ENCODE measurements around the gene LRMDA.

The LRMDA gene

GRCh38 chr10:75648351-75648750 is 216.9 kb downstream of the LRMDA start:
- no peaks in the 10 kb centered on the region for H3K9me3 ChIP-seq
- no peaks in the 10 kb centered on the region for H3K36me3 ChIP-seq
- H3K4me1 ChIP-seq: peaks cover 0 to 17% (median 0%) of the 10 kb centered on the region in 4 donors
- TF ChIP-seq, protein P1, sequence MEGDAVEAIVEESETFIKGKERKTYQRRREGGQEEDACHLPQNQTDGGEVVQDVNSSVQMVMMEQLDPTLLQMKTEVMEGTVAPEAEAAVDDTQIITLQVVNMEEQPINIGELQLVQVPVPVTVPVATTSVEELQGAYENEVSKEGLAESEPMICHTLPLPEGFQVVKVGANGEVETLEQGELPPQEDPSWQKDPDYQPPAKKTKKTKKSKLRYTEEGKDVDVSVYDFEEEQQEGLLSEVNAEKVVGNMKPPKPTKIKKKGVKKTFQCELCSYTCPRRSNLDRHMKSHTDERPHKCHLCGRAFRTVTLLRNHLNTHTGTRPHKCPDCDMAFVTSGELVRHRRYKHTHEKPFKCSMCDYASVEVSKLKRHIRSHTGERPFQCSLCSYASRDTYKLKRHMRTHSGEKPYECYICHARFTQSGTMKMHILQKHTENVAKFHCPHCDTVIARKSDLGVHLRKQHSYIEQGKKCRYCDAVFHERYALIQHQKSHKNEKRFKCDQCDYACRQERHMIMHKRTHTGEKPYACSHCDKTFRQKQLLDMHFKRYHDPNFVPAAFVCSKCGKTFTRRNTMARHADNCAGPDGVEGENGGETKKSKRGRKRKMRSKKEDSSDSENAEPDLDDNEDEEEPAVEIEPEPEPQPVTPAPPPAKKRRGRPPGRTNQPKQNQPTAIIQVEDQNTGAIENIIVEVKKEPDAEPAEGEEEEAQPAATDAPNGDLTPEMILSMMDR (IDR thresholded peaks at IDR 0.05): no peak
- no peaks in the 10 kb centered on the region for H3K27me3 ChIP-seq
- no peak for DNase-seq
- no peak overlapping the region for H3K27ac ChIP-seq
- intact Hi-C loops (cut with DNase I; ENCODE audit: low total_unique reads): no loop called here
- no peak overlapping the region for H3K4me3 ChIP-seq

GRCh38 chr10:75648854-75649253 is 217.4 kb downstream of the LRMDA start:
- Histone ChIP-seq H3K4me3 (no peak overlapping the region), H3K27ac (no peak overlapping the region), H3K9me3 (no peaks in the 10 kb centered on the region), H3K4me1 (peaks cover 0 to 22% (median 0%) of the 10 kb centered on the region in 4 donors), H3K36me3 (no peaks in the 10 kb centered on the region), H3K27me3 (no peaks in the 10 kb centered on the region)
- no peak for DNase-seq
- intact Hi-C loops (cut with DNase I; ENCODE audit: low total_unique reads): no loop called here
- TF ChIP-seq, protein P1 (IDR thresholded peaks at IDR 0.05): no peak

- Histone ChIP-seq H3K4me1 (peaks cover 0 to 28% (median 5%) of the 10 kb centered on the region in 4 donors), H3K9me3 (no peaks in the 10 kb centered on the region)
- DNase-seq: no peak
Measured at GRCh38 chr10:75649466-75649865, 218.0 kb downstream of the LRMDA start.

DNA sequence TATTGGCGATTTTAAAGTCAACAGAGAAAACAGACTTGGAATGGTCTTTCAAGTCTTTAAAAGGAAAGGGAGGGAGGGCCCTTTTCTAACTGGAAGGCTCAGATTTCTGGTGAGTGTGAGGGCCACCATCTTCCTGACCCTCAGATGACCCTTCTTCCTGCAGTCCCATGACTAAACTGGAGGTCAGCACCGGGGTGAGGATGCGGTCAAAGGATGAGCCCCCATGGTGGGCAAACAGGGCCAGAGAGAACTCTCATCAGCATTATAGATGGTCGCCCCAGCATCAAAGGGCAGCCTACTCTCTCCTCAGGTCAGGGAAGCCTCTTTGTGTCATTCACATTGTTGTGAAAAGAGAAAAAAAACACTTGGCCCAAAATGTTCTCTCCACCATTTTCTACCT is 219.2 kb downstream of the LRMDA start:
- TF ChIP-seq, protein P1 (IDR thresholded peaks at IDR 0.05): no peak
- no peaks in the 10 kb centered on the region for H3K27me3 ChIP-seq
- no peak overlapping the region for H3K27ac ChIP-seq
- intact Hi-C loops (cut with DNase I; ENCODE audit: low total_unique reads): no loop called here
- H3K9me3 ChIP-seq: no peaks in the 10 kb centered on the region
- no peaks in the 10 kb centered on the region for H3K36me3 ChIP-seq
- no peak for DNase-seq
- peaks cover 0 to 40% (median 15%) of the 10 kb centered on the region in 4 donors for H3K4me1 ChIP-seq
- no peak overlapping the region for H3K4me3 ChIP-seq

More at GRCh38 chr10:75649466-75649865, 218.0 kb downstream of the LRMDA start:
- TF ChIP-seq, protein P1 (IDR thresholded peaks at IDR 0.05): no peak
- no peaks in the 10 kb centered on the region for H3K27me3 ChIP-seq
- H3K27ac ChIP-seq: no peak overlapping the region
- H3K36me3 ChIP-seq: no peaks in the 10 kb centered on the region
- no peak overlapping the region for H3K4me3 ChIP-seq
- intact Hi-C loops (cut with DNase I; ENCODE audit: low total_unique reads): no loop called here

- TF ChIP-seq, protein P1 (IDR thresholded peaks at IDR 0.05): no peak
- Histone ChIP-seq H3K4me3 (no peak overlapping the region), H3K36me3 (no peaks in the 10 kb centered on the region), H3K27me3 (no peaks in the 10 kb centered on the region), H3K4me1 (peaks cover 0 to 48% (median 20%) of the 10 kb centered on the region in 4 donors), H3K27ac (no peak overlapping the region), H3K9me3 (no peaks in the 10 kb centered on the region)
- intact Hi-C loops (cut with DNase I; ENCODE audit: low total_unique reads): no loop called here
- no peak for DNase-seq
Measured at GRCh38 chr10:75651417-75651816, 220.0 kb downstream of the LRMDA start.

Data from tibial artery (tissue), 4 donors.